ENCODE measurements around the gene COL5A1. TPM values are rescaled to one million over a fixed set of nuclear protein-coding genes. Genes with fewer than 3 reads are reported as not detected.
"Not testable (repeated sequence)": the region's sequence is repeated elsewhere in the genome, so short reads cannot be mapped to it uniquely, and the experiment has no call there.

The COL5A1 gene
- total RNA-seq, 1 donor from 2014 or later = 28.9 TPM

- peaks cover 11% of the 10 kb centered on the region for H3K9me3 Mint-ChIP-seq (ENCODE audit: unreplicated experiment)
- H3K36me3 Mint-ChIP-seq (ENCODE audit: unreplicated experiment) = peaks cover 29% of the 10 kb centered on the region
- TF ChIP-seq CTCF (IDR thresholded peaks at IDR 0.05; ENCODE audit: partially characterized antibody, unreplicated experiment) = no peak
- no peak overlapping the region for H3K27ac Mint-ChIP-seq (ENCODE audit: unreplicated experiment)
- H3K4me1 Mint-ChIP-seq (ENCODE audit: low read depth, unreplicated experiment) = peaks cover 10% of the 10 kb centered on the region
- no peak for DNase-seq
- H3K4me3 Mint-ChIP-seq (ENCODE audit: unreplicated experiment) = no peak overlapping the region
- H3K27me3 Mint-ChIP-seq (ENCODE audit: unreplicated experiment) = peaks cover 4% of the 10 kb centered on the region
Observed at GRCh38 chr9:134712926-134713325, 71.3 kb downstream of the COL5A1 start.

GRCh38 chr9:134715536-134715935 lies 73.9 kb downstream of the COL5A1 start:
- not testable (repeated sequence) for DNase-seq; H3K4me1 Mint-ChIP-seq (ENCODE audit: low read depth, unreplicated experiment); H3K27me3 Mint-ChIP-seq (ENCODE audit: unreplicated experiment); H3K9me3 Mint-ChIP-seq (ENCODE audit: unreplicated experiment); H3K4me3 Mint-ChIP-seq (ENCODE audit: unreplicated experiment)
- peaks cover 29% of the 10 kb centered on the region for H3K36me3 Mint-ChIP-seq (ENCODE audit: unreplicated experiment)
- H3K27ac Mint-ChIP-seq (ENCODE audit: unreplicated experiment) = peak overlapping the region; percentile 9

- Mint-ChIP-seq H3K27ac (ENCODE audit: unreplicated experiment) (peak overlapping the region; percentile 9), H3K27me3 (ENCODE audit: unreplicated experiment) (peaks cover 2% of the 10 kb centered on the region)
- no peak for TF ChIP-seq CTCF (IDR thresholded peaks at IDR 0.05; ENCODE audit: partially characterized antibody, unreplicated experiment)
Observed at GRCh38 chr9:134716067-134716466, 74.5 kb downstream of the COL5A1 start.

GRCh38 chr9:134717056-134717455 lies 75.5 kb downstream of the COL5A1 start:
- H3K27me3 Mint-ChIP-seq (ENCODE audit: unreplicated experiment) = peaks cover 2% of the 10 kb centered on the region
- DNase-seq = no peak
- no peak overlapping the region for H3K27ac Mint-ChIP-seq (ENCODE audit: unreplicated experiment)
- peaks cover 4% of the 10 kb centered on the region for H3K4me1 Mint-ChIP-seq (ENCODE audit: low read depth, unreplicated experiment)
- peaks cover 29% of the 10 kb centered on the region for H3K36me3 Mint-ChIP-seq (ENCODE audit: unreplicated experiment)
- no peak overlapping the region for H3K4me3 Mint-ChIP-seq (ENCODE audit: unreplicated experiment)
- no peak for TF ChIP-seq CTCF (IDR thresholded peaks at IDR 0.05; ENCODE audit: partially characterized antibody, unreplicated experiment)
- peaks cover 10% of the 10 kb centered on the region for H3K9me3 Mint-ChIP-seq (ENCODE audit: unreplicated experiment)

More at GRCh38 chr9:134716067-134716466, 74.5 kb downstream of the COL5A1 start:
- Mint-ChIP-seq H3K4me1 (ENCODE audit: low read depth, unreplicated experiment) (peaks cover 4% of the 10 kb centered on the region), H3K36me3 (ENCODE audit: unreplicated experiment) (peaks cover 29% of the 10 kb centered on the region), H3K4me3 (ENCODE audit: unreplicated experiment) (no peak overlapping the region), H3K9me3 (ENCODE audit: unreplicated experiment) (peaks cover 10% of the 10 kb centered on the region)
- no peak for DNase-seq

- H3K4me3 Mint-ChIP-seq (ENCODE audit: unreplicated experiment) = no peak overlapping the region
- H3K27ac Mint-ChIP-seq (ENCODE audit: unreplicated experiment) = no peak overlapping the region
- H3K9me3 Mint-ChIP-seq (ENCODE audit: unreplicated experiment) = peaks cover 10% of the 10 kb centered on the region
- H3K4me1 Mint-ChIP-seq (ENCODE audit: low read depth, unreplicated experiment) = peaks cover 4% of the 10 kb centered on the region
- DNase-seq = no peak
- no peak for TF ChIP-seq CTCF (IDR thresholded peaks at IDR 0.05; ENCODE audit: partially characterized antibody, unreplicated experiment)
- peaks cover 29% of the 10 kb centered on the region for H3K36me3 Mint-ChIP-seq (ENCODE audit: unreplicated experiment)
- peaks cover 2% of the 10 kb centered on the region for H3K27me3 Mint-ChIP-seq (ENCODE audit: unreplicated experiment)
Observed at GRCh38 chr9:134717924-134718645, 76.5 kb downstream of the COL5A1 start.

All from glutamatergic neuron (in vitro differentiated cells).